ENCODE data around the gene MRPL2. TPM values are rescaled to one million over a fixed set of nuclear protein-coding genes. Genes with fewer than 3 reads are reported as not detected.

MRPL2 gene
- total RNA-seq, 1 experiment from 2014 or later, result 123 TPM

- Histone ChIP-seq H3K36me3 (ENCODE audit: control insufficient read depth, insufficient read depth, low read length) (peaks cover 4% of the 10 kb centered on the region), H3K9me3 (no peaks in the 10 kb centered on the region), H3K27me3 (replicated peaks; ENCODE audit: control insufficient read depth, insufficient read depth, low read length) (no peaks in the 10 kb centered on the region), H3K4me3 (ENCODE audit: low read depth, low read length) (no peak overlapping the region), H3K4me1 (no peaks in the 10 kb centered on the region)
- no peak for DNase-seq
- H3K4me1 Mint-ChIP-seq (ENCODE audit: low read depth, unreplicated experiment), result no peaks in the 10 kb centered on the region
- POLR2A ChIA-PET, result interaction anchor here (0.6 to 1.1 kb wide), 3 partner anchors 15 to 119 kb away, joined by 3 read pairs; partner anchors contain the start of genes KLC4, KLHDC3 and MRPL2
- BruUV-seq (replicated peaks), result no TSS peak
- no peaks in the 10 kb centered on the region for H3K9me3 Mint-ChIP-seq (ENCODE audit: unreplicated experiment)
- H3K36me3 Mint-ChIP-seq (ENCODE audit: insufficient read depth, unreplicated experiment), result peaks cover 96% of the 10 kb centered on the region
- intact Hi-C loops (cut with micrococcal nuclease; ENCODE audit: unreplicated experiment), result no loop called here
- CTCF ChIA-PET, result no interaction called here
- TF ChIP-seq, protein P1, sequence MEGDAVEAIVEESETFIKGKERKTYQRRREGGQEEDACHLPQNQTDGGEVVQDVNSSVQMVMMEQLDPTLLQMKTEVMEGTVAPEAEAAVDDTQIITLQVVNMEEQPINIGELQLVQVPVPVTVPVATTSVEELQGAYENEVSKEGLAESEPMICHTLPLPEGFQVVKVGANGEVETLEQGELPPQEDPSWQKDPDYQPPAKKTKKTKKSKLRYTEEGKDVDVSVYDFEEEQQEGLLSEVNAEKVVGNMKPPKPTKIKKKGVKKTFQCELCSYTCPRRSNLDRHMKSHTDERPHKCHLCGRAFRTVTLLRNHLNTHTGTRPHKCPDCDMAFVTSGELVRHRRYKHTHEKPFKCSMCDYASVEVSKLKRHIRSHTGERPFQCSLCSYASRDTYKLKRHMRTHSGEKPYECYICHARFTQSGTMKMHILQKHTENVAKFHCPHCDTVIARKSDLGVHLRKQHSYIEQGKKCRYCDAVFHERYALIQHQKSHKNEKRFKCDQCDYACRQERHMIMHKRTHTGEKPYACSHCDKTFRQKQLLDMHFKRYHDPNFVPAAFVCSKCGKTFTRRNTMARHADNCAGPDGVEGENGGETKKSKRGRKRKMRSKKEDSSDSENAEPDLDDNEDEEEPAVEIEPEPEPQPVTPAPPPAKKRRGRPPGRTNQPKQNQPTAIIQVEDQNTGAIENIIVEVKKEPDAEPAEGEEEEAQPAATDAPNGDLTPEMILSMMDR (IDR thresholded peaks at IDR 0.05; ENCODE audit: insufficient read depth in 1 of 2, low read depth in 1 of 2, low read length in 1 of 2, severe bottlenecking in 1 of 2, unreplicated experiment in 1 of 2), result no peak
- no peaks in the 10 kb centered on the region for H3K27me3 Mint-ChIP-seq (ENCODE audit: insufficient read depth, unreplicated experiment)
- H3K27ac Mint-ChIP-seq (ENCODE audit: unreplicated experiment), result no peak overlapping the region
- H3K4me3 Mint-ChIP-seq (ENCODE audit: unreplicated experiment), result no peak overlapping the region
Observed at GRCh38 chr6:43029120-43029519, 30.1 kb downstream of the MRPL2 start.

DNA sequence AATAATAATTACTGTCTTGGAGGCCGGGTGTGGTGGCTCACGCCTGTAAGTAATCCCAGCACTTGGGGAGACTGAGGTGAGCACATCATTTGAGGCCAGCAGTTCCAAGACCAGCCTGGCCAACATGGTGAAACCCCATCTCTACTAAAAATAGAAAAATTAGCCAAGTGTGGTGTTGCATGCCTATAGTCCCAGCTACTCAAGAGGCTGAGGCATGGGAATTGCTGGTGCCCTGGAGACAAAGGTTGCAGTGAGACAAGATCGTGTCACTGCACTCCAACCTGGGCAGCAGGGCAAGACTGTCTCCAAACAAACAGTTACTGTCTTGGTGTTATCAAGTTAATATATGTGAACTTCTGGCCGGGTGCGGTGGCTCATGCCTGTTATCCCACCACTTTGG is 32.9 kb downstream of the MRPL2 start:
- no peaks in the 10 kb centered on the region for H3K9me3 Mint-ChIP-seq (ENCODE audit: unreplicated experiment)
- DNase-seq, result no peak
- peaks cover 88% of the 10 kb centered on the region for H3K36me3 Mint-ChIP-seq (ENCODE audit: insufficient read depth, unreplicated experiment)
- no peaks in the 10 kb centered on the region for H3K27me3 ChIP-seq (replicated peaks; ENCODE audit: control insufficient read depth, insufficient read depth, low read length)
- TF ChIP-seq, protein P1 (IDR thresholded peaks at IDR 0.05; ENCODE audit: insufficient read depth in 1 of 2, low read depth in 1 of 2, low read length in 1 of 2, severe bottlenecking in 1 of 2, unreplicated experiment in 1 of 2), result no peak
- CTCF ChIA-PET, result no interaction called here
- POLR2A ChIA-PET, result interaction anchor here (0.6 kb wide), 1 partner anchor 32 kb away, joined by 4 read pairs; no protein-coding TSS in a partner anchor
- H3K9me3 ChIP-seq, result no peaks in the 10 kb centered on the region
- H3K4me1 ChIP-seq, result 0 out of 2 replicates have a peak, but pooled peaks cover 3% of the 10 kb centered on the region
- H3K4me1 Mint-ChIP-seq (ENCODE audit: low read depth, unreplicated experiment), result no peaks in the 10 kb centered on the region
- no peak overlapping the region for H3K4me3 ChIP-seq (ENCODE audit: low read depth, low read length)
- no peak overlapping the region for H3K27ac Mint-ChIP-seq (ENCODE audit: unreplicated experiment)
- no peak overlapping the region for H3K4me3 Mint-ChIP-seq (ENCODE audit: unreplicated experiment)
- peaks cover 3% of the 10 kb centered on the region; the same call in 1 of the 2 replicates for H3K36me3 ChIP-seq (ENCODE audit: control insufficient read depth, insufficient read depth, low read length)
- no peaks in the 10 kb centered on the region for H3K27me3 Mint-ChIP-seq (ENCODE audit: insufficient read depth, unreplicated experiment)
- intact Hi-C loops (cut with micrococcal nuclease; ENCODE audit: unreplicated experiment), result no loop called here
- no TSS peak for BruUV-seq (replicated peaks)

DNA sequence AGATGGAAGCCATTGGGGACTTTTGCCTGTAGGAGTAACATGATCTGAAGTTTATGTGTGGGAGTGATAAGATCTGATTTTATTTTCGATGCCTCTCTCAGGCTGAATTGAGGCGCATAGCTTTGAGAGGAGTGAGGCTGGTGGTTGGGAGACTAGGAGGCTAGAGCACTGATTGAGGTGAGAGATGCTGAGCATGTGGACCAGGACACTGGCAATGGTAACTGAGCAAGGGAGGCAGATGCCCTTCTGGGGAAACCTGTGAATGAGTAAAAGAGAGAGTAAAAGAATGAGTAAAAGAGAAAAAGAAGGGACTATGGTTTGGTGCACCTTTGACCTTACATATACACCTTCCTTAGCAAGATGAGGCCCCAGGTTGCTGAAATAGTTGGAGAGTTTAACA is 34.8 kb downstream of the MRPL2 start:
- TF ChIP-seq, protein P1 (IDR thresholded peaks at IDR 0.05; ENCODE audit: insufficient read depth in 1 of 2, low read depth in 1 of 2, low read length in 1 of 2, severe bottlenecking in 1 of 2, unreplicated experiment in 1 of 2), result no peak
- DNase-seq, result no peak
- H3K9me3 ChIP-seq, result no peaks in the 10 kb centered on the region
- H3K4me3 ChIP-seq (ENCODE audit: low read depth, low read length), result no peak overlapping the region
- H3K36me3 ChIP-seq (ENCODE audit: control insufficient read depth, insufficient read depth, low read length), result peaks cover 3% of the 10 kb centered on the region; the same call in 1 of the 2 replicates
- BruUV-seq (replicated peaks), result no TSS peak
- Mint-ChIP-seq H3K27ac (ENCODE audit: unreplicated experiment) (no peak overlapping the region), H3K9me3 (ENCODE audit: unreplicated experiment) (no peaks in the 10 kb centered on the region), H3K4me3 (ENCODE audit: unreplicated experiment) (no peak overlapping the region), H3K4me1 (ENCODE audit: low read depth, unreplicated experiment) (no peaks in the 10 kb centered on the region), H3K27me3 (ENCODE audit: insufficient read depth, unreplicated experiment) (no peaks in the 10 kb centered on the region), H3K36me3 (ENCODE audit: insufficient read depth, unreplicated experiment) (peaks cover 80% of the 10 kb centered on the region)
- peaks cover 10% of the 10 kb centered on the region for H3K4me1 ChIP-seq
- intact Hi-C loops (cut with micrococcal nuclease; ENCODE audit: unreplicated experiment), result no loop called here
- POLR2A ChIA-PET, result no interaction called here
- CTCF ChIA-PET, result no interaction called here
- H3K27me3 ChIP-seq (replicated peaks; ENCODE audit: control insufficient read depth, insufficient read depth, low read length), result no peaks in the 10 kb centered on the region

Measured in Caco-2 (cell line).